Measurements from ENCODE around the gene GPR55.

GPR55 gene

DNA sequence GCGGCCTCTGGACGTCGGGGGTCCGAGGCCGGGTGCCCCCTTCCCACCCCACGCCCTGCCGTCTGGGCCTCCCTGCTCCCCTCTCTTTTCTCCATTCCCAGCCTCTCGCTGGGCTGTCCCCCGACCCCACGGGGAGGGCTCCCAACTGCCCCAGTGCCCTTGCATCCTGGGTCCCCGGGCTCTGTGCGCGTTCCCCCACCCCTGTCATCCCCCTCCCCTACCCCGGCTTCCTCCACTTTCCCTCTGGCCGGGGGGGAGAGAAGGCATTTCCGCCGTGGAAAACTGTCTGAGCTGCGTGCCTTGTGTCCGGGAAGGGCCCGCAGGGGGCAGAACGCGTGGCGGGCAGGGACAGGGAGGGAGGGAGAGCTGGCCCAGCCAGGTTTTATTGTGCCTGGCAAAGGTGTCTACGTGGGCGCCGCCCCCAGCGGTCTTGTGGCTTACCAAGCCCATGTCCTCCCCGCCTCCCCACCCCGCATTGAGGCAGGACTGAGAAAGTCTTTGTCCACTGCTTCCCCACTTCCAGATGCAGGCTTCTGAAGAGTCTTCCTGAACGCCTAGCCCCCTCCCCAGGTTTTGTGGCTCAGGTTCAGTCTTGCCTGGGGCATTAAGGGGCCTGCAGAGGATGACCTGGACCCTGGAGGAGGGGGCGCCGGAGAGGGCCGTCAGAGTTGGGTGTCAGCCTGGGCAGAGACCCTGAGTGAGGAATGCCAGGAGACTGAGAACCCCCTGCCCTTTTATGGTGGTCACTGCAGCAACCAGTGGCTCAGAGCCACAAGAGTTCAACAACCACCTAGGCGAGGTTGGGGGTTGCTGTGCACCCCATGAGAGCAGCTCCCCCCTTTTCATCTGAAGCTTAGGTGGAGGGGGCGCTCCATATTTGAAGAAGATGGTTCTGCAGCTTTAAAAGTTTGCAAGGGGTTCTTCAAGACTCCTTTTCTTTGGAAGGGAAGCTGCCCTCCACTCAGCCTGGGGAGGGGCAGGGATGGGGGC lies 59.0 kb downstream of the GPR55 start:
- no peak for DNase-seq

DNA sequence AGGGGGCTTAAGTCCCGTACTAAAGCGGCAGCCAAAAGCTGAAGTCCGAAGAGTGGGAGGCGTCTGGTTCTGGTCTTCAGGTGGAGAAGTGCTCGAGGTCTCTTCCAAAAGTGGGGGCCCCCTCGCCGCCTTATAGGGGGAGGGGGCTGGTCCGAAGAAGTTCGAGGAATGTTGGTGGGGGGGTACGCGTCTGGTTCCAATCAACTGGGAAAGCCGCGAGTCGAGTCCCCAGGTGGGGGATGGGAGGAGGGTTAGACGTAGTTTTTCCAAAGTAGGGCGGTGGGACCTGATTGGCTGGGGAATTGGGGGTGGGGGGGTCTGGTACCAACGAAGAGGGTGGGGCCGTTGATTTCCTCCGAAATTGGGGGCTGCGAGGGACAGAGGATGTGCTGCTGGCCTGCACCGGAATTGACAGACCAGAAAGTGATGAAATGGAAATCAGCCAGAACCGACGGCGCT lies 59.7 kb downstream of the GPR55 start:
- DNase-seq, result no peak

DNA sequence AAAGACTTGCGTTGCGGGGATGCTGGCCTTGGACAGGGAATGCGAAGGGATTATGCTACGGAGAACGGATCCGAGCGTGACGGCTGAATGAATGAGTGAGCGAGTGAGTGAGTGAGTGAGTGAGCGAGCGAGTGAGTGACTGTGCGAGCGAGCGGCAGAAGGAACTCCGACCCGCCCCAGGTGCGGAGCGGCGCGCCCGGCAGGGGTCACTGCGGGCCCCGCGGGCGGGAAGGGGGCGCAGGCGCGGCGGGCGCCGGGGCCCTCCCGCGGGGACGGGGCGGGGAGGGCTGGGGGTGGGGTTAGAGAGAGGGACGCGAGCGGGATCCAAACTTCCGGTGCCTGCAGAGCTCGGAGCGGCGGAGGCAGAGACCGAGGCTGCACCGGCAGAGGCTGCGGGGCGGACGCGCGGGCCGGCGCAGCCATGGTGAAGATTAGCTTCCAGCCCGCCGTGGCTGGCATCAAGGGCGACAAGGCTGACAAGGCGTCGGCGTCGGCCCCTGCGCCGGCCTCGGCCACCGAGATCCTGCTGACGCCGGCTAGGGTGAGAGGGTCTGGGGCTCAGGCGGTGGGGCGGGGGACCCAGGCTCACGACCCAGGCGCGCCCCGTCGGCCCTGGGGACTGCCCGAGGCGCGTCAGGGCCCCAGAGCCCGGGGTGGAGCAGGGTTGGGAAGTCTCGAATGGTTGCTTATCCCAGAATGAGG lies 60.3 kb downstream of the GPR55 start, which contains the start of gene ITM2C:
Gene ITM2C (plus strand): TSS at position 338 of the 702 bp plus-strand sequence. CDS start 84 bp downstream, at position 422.
- DNase-seq, result no peak

DNA sequence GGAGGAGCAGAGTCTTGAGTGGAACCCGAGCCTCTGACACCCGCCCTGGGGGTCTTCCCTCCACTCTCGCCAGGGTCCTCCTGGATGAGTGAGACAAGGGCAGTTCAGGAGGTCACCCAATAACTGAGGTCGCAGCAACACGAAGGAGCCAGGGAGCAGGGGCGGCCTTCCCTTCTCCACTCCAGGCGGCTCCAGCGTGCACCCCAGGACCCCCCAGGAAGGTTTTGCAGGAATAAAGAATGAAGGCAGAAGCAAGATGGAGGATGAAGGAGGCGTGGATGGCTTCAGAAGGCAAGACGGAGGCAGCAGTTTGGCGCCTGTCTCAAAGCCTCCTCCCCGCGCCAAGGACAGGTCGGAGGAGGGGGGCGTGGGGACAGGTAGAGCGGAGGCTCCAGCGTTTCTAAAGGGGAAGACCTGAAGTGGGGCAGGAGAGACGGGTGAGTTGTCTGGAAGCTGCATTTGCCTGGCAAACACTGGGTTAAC lies 60.9 kb downstream of the GPR55 start:
- DNase-seq, result no peak

DNA sequence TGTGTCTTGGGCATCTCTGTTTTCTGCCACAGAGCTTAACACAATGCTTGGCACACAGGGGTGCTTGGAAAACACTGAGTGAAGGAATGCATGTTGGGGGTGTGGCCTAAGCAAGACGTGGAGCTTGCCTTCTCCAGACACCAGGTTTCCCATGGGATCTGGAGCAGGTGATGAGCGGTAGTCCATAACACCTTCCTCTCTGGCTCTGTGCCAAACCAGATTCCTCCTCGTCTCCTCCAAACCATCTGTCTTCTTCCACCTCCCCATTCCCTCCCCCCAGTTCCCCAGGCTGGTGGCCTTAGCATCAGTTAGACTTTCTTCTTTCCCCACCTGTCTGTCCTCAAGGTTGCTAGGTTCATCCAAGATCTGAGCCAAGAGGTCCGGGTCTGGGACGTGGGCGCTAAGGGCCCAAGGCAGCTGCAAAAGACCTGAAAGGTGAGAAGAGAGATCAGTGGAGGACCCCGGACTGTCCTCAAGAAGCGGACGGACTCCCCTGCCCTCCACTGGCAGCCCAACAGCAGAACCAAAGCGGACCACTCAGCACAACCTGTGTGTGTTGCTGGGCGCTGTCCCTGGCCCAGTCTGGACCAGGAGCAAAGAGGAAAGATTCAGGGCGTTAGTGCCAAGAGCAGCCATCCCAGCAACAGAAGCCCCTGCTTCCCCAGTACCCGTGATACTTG lies 61.5 kb downstream of the GPR55 start:
- no peak for DNase-seq

DNA sequence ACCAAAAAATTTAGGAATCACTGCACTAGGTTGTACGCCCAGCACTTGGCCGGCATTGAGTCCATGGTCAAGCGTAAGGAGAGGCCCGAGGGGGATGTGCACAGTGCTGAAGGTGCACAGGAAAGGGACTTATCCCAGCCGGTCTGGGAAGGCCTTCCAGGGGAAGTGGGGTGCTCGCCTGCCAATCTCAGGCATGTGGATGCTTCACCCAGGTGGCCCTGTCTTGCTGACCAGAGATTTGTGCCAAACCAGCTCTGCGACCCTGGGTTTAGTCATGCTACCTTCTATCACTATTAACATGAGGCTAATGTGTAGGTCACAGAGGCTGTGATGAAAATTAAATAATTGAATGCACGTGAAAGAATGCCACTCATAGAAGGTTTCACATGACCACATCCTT lies 62.0 kb downstream of the GPR55 start:
- DNase-seq, result no peak

DNA sequence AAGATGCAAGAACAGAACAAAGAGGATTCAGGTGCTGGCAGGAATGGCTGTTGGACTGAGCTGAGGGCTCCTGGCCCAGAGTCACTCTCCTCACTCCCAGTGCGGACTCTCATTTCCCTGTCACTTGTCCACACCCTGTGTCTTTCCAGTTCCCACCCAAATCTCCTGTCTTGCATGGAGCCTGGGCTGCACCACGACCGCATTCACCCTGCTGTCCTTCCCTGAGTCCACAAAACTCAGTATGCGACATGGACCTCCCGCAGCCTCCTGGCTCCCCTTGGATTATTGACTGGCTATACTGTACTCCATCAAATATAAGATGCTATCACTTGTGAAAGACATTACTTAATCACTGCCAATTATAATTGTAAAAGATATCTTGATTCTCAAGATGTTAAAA lies 62.8 kb downstream of the GPR55 start:
- DNase-seq, result no peak

DNA sequence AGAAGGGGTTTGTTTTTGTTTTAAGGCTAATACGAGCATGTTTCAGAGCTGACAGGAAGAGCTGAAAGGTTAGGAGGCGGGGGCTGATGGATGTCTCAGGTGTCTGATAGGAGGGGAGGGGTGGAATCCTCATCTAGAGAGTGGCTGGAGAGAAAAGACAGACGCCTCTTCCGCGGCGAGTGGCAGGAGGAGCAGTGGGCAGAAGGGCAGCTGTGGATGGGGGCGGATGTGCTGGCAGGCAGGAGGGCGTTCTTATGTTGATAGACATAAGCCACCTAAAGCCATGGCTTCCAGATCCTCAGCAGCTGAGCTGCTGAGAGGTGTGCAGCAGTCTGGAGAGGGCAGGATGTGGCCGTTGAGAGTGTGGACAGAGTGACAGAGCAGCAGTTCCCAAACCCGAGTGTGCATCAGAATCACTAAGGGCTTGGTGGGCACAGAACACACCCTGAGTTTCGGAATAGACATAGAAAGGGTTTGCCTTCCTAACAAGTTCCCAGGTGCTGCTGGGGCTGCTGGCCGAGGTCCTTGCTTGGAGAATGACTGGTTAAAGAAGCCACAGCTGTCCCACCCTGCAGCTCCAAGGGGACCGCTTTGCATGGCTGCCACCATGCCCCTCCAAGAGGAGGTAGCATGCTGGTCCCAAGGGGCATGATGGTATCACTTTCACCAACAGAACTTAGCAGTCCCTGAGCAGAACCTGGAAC lies 63.3 kb downstream of the GPR55 start:
- DNase-seq, result no peak

Data from SIG-M5 (cell line).